ENCODE results near the gene UBAC2.
"Not testable (repeated sequence)": the region's sequence is repeated elsewhere in the genome, so short reads cannot be mapped to it uniquely, and the experiment has no call there.

The UBAC2 gene

GRCh38 chr13:99215184-99215830 is 14.7 kb downstream of the UBAC2 start:
- DNase-seq: peak; percentile 82

- no peak for DNase-seq
Observed at GRCh38 chr13:99217461-99218110, 16.9 kb downstream of the UBAC2 start.

GRCh38 chr13:99218126-99218525 is 17.5 kb downstream of the UBAC2 start:
- DNase-seq: no peak

- DNase-seq: no peak
Observed at GRCh38 chr13:99218545-99218944, 17.9 kb downstream of the UBAC2 start.

GRCh38 chr13:99218969-99219368 is 18.3 kb downstream of the UBAC2 start:
- peak; percentile 89 for DNase-seq

GRCh38 chr13:99220199-99220935 is 19.7 kb downstream of the UBAC2 start:
- DNase-seq: peak; percentile 58

- no peak for DNase-seq
Observed at GRCh38 chr13:99221567-99222239, 21.0 kb downstream of the UBAC2 start.

GRCh38 chr13:99223587-99223986 is 22.9 kb downstream of the UBAC2 start:
- DNase-seq: no peak

- DNase-seq: no peak
Observed at GRCh38 chr13:99224021-99224420, 23.4 kb downstream of the UBAC2 start.

GRCh38 chr13:99225078-99225477 is 24.4 kb downstream of the UBAC2 start:
- DNase-seq: no peak

- no peak for DNase-seq
Observed at GRCh38 chr13:99226513-99226912, 25.9 kb downstream of the UBAC2 start.

GRCh38 chr13:99227331-99227900 is 26.8 kb downstream of the UBAC2 start:
- DNase-seq: no peak

- DNase-seq: no peak
Observed at GRCh38 chr13:99227909-99228688, 27.4 kb downstream of the UBAC2 start.

- DNase-seq: no peak
Observed at GRCh38 chr13:99228737-99229691, 28.4 kb downstream of the UBAC2 start.

GRCh38 chr13:99230588-99230987 is 29.9 kb downstream of the UBAC2 start:
- not testable (repeated sequence) for DNase-seq

- no peak for DNase-seq
Observed at GRCh38 chr13:99230991-99231390, 30.3 kb downstream of the UBAC2 start.

- no peak for DNase-seq
Observed at GRCh38 chr13:99231721-99232120, 31.1 kb downstream of the UBAC2 start.

- peak; percentile 34 for DNase-seq
Observed at GRCh38 chr13:99237981-99238662, 37.5 kb downstream of the UBAC2 start.

GRCh38 chr13:99246100-99246499 is 45.4 kb downstream of the UBAC2 start:
- no peak for DNase-seq

GRCh38 chr13:99249178-99249577 is 48.5 kb downstream of the UBAC2 start:
- not testable (repeated sequence) for DNase-seq

Data from central memory CD4-positive, alpha-beta T cell (primary cell).